ENCODE measurements around the gene MRPS5. TPM values are rescaled to one million over a fixed set of nuclear protein-coding genes. Genes with fewer than 3 reads are reported as not detected.

Gene MRPS5
- total RNA-seq = 97.4 and 103 TPM in 2 replicates

DNA sequence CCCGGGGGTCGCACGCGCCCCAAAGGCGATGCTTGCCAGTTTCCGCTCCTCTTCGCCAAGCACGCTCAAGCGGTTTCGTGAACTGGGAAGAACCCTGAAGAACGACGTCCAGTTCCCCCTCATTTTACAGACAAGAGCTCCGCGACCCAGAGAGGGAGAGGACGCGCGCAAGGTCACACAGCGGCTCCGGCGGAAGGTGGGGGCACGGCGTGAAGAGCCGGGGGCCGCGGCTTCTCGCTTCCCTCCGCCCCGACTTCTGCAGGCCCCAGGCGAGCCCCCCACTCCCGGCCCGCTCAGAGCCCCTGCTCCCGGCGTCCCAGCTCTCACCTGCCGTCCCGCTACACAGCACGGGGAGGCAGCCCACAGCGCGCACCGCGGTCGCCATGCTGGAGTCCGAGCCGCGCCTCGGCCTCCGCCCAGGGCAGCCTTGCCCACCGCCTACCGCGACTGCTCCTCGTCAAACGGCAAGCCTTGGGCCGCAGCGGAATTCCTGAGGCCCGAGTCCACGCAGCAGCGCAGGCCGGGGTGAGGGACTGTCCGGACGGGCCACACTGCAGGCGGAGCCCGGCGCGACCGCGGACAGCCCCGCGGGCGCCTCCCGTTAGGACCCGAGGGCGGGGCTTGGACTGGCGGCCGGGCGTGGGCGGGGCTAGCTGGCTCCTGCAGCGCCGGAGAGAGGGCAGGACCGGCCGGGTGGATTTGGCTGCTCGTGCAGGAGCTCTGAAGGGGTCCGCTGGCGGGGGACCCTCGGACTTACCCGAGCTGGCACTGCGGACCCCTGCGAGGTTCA, at the start of gene MRPS5:
TSS of gene MRPS5 (minus strand) at position 402 of the 790 bp plus-strand sequence. CDS start at position 385, 17 bp downstream.
- peak within 1 kb of the TSS; percentile 96 for H3K27ac Mint-ChIP-seq
- peaks cover 40% of the 10 kb centered on the region for H3K4me1 Mint-ChIP-seq
- H3K36me3 Mint-ChIP-seq (ENCODE audit: low read depth) = peaks cover 20% of the 10 kb centered on the region
- DNase-seq = peak; percentile 97
- no peaks in the 10 kb centered on the region for H3K9me3 Mint-ChIP-seq
- intact Hi-C loops (cut with micrococcal nuclease) = loop anchor here (1.0 to 2.0 kb wide), 4 partner anchors 38 to 99 kb away; partner anchors contain the start of genes ZNF2, ZNF514 and ZNF892
- peak within 1 kb of the TSS; percentile 98 for H3K4me3 Mint-ChIP-seq
- H3K27me3 Mint-ChIP-seq = no peaks in the 10 kb centered on the region

DNA sequence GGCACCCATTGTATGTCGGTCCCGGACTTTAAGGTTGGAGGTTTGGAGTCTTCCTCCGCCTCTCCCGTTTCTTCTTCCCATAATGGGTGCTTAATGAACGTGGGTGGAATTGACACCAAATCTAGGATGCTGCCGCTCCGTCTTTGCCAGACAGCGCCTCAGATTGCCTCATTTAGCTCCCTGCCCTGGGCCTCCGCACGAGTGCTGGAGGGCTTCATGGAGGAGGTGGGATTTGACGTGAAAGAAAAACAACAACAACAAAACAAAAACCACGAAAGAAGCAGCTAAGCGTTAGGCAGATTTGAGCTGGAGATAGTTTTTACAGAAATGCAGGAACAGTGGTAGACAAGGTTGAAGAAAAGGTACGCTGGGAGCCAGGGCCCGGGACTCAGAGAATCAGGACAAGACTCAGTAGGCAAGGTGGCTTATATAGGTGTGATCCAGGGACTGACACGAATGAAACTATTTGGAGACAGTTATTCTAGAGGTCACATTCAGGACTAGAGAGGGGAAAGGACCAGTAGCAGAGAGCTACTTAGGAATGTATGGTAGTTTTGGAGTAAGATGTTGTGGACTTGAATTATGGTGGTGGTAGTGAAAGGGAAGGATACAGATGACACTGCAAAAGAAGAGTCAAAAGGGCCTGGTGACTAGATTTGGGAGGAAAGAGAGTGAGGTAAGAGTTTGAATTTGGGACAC, 44.6 kb upstream of the MRPS5 start:
- no peak for DNase-seq
- Mint-ChIP-seq H3K27ac (peak overlapping the region; percentile 97), H3K36me3 (ENCODE audit: low read depth) (peaks cover 12% of the 10 kb centered on the region), H3K9me3 (peaks cover 6% of the 10 kb centered on the region), H3K4me1 (peaks cover 24% of the 10 kb centered on the region), H3K27me3 (no peaks in the 10 kb centered on the region), H3K4me3 (peak overlapping the region; percentile 98)
- intact Hi-C loops (cut with micrococcal nuclease) = no loop called here

DNA sequence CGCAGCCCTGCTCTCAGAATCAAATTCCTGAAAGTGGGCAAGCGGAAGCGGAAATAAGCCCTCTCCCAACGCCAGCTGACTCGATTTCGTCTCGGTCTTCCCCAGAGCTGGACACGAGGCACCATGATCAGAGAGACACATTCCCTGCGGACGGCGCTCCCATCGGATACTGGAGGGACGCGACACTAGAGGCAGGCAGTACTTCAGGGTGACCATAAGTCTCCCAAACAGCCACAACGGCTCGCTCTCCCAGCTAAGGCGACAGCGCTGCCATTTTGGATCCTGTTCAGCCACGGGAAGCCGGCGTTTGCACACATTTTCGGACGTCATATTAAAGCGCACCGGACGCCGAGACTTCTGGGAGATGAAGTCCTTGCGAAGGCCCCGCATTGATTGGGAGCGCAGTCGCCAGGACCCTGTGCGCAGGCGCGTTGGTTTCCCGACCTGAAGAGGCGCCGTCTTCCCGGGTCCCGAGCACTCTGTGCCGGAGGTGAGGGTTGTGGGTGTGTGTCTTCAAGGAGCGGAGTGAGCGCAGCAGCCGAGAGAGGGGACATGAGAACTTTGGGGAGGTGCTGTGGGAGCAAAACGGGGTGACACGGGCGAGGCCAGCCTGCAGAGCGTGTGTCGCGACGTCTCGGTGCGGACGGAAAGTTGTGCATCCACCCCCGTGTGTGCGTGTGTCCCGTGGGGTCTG, 43.9 kb upstream of the MRPS5 start, which contains the start of gene ZNF2:
TSS of gene ZNF2 (plus strand) at position 439 of the 694 bp plus-strand sequence. CDS start 10,418 bp downstream, outside the sequence.
- H3K27me3 Mint-ChIP-seq = no peaks in the 10 kb centered on the region
- peaks cover 4% of the 10 kb centered on the region for H3K9me3 Mint-ChIP-seq
- intact Hi-C loops (cut with micrococcal nuclease) = loop anchor here (1.0 to 2.0 kb wide), 4 partner anchors 42 to 143 kb away; partner anchors contain the start of genes MRPS5 and ZNF892
- peak; percentile 99 for DNase-seq
- peaks cover 12% of the 10 kb centered on the region for H3K36me3 Mint-ChIP-seq (ENCODE audit: low read depth)
- H3K4me1 Mint-ChIP-seq = peaks cover 24% of the 10 kb centered on the region
- peak within 1 kb of the TSS; percentile 97 for H3K27ac Mint-ChIP-seq
- H3K4me3 Mint-ChIP-seq = peak within 1 kb of the TSS; percentile 98

DNA sequence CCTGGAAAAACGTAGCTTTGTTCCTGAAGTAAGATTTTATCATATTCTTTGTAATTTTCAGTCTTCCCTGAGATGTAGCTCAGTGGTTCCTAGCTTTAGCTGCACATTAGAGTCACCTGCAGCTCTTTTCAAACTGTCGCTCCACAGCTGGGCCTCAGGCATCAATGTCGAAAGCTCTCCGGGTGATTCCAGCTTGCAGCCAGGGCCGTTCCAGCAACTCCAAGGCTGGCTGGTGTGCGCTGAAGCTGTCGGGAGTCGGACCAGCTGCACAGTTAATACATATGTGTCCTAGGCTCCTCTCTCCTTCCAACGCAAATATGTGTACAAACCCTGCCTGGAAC, 43.4 kb upstream of the MRPS5 start:
- Mint-ChIP-seq H3K27ac (peak overlapping the region; percentile 97), H3K4me1 (peaks cover 27% of the 10 kb centered on the region), H3K9me3 (peaks cover 2% of the 10 kb centered on the region), H3K36me3 (ENCODE audit: low read depth) (peaks cover 12% of the 10 kb centered on the region), H3K4me3 (peak overlapping the region; percentile 98), H3K27me3 (no peaks in the 10 kb centered on the region)
- intact Hi-C loops (cut with micrococcal nuclease) = loop anchor here (1.0 to 2.0 kb wide), 4 partner anchors 42 to 142 kb away; partner anchors contain the start of genes MRPS5 and ZNF892
- DNase-seq = no peak

DNA sequence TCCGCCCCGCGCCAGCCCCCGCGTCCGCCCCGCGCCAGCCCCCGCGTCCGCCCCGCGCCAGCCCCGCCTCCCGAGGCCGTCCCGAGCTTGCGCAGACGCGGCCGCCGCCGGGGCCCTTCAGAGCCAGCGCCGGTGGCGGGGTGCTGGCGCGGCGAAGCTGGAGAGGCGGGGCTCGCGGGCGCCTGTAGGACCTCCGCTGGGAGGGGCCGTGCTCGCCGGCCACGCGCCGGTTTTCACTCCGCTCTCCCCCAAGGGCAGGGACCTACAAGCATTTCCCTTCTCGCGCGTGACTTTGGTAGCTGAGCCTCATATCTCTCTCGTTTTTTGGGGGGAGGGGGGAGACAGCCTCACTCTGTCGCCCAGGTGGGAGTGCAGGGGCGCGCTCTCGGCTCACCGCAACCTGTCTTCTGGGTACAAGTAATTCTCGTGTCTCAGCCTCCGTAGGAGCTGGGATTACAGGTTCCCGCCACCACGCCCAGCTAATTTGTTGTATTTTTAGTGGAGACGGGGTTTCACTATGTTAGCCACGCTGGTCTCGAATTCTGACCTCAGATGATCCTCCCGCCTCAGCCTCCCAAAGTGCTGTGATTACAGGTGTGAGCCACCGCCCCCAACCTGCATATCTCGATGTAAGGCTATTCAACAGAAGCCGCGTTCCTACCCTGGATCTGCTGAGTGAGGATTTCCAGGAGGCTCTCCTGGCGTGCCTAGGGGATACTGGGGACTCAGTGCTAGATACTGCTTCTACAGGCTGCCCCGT, 38.3 kb upstream of the MRPS5 start, which contains the start of gene ZNF514:
TSS of gene ZNF514 (minus strand) at position 159 of the 760 bp plus-strand sequence. CDS start 6,595 bp downstream, outside the sequence.
- peak; percentile 95 for DNase-seq
- Mint-ChIP-seq H3K4me1 (peaks cover 20% of the 10 kb centered on the region), H3K36me3 (ENCODE audit: low read depth) (peaks cover 20% of the 10 kb centered on the region), H3K4me3 (peak within 1 kb of the TSS; percentile 89), H3K27me3 (no peaks in the 10 kb centered on the region), H3K9me3 (peaks cover 15% of the 10 kb centered on the region), H3K27ac (peak within 1 kb of the TSS; percentile 90)
- intact Hi-C loops (cut with micrococcal nuclease) = loop anchor here (1.0 kb wide), 1 partner anchor 38 kb away; no protein-coding TSS in a partner anchor

DNA sequence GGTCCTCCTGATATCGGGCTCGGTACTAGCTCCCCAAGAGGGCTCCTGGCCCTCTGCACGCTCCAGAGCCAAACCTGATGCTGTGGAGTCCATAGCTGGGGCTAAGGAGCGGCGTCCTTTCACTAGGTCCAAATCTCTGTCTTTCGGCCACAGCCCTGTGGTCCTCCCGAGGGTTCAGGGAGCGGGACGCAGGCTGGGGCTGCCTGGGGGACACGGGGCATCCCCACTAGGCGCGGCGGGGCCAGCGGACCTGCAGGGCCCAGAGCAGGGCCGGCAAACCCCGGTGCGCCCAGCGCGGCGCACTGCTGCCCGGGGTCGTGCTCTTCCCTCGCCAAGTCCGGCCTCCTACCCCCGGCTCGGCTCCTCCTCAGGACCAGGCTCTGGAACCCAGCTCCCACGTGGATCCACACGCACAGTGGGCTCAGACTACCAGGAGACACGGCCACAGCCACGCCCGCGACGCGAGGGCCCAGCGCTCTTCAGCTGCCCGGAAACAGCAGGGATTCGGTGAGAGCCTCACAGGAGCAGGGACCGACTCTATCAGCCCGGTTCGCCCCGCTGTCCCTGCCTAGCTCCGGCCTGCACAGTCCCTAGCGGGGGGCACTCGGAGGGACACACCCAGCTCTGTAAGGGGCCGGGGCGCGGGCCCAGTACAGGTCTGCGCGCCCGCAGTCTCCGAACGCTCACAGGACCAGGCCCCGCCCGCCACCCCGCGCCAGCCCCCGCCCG, 37.4 kb upstream of the MRPS5 start:
- H3K27ac Mint-ChIP-seq = peak overlapping the region; percentile 53
- peaks cover 26% of the 10 kb centered on the region for H3K36me3 Mint-ChIP-seq (ENCODE audit: low read depth)
- H3K9me3 Mint-ChIP-seq = peaks cover 21% of the 10 kb centered on the region
- intact Hi-C loops (cut with micrococcal nuclease) = loop anchor here (1.0 kb wide), 1 partner anchor 37 kb away; no protein-coding TSS in a partner anchor
- peak overlapping the region; percentile 84 for H3K4me3 Mint-ChIP-seq
- no peak for DNase-seq
- peaks cover 13% of the 10 kb centered on the region for H3K4me1 Mint-ChIP-seq
- H3K27me3 Mint-ChIP-seq = no peaks in the 10 kb centered on the region

- H3K36me3 Mint-ChIP-seq (ENCODE audit: low read depth) = peaks cover 32% of the 10 kb centered on the region
- H3K27ac Mint-ChIP-seq = peak overlapping the region; percentile 32
- H3K4me3 Mint-ChIP-seq = peak overlapping the region; percentile 84
- peaks cover 22% of the 10 kb centered on the region for H3K9me3 Mint-ChIP-seq
- H3K4me1 Mint-ChIP-seq = peaks cover 13% of the 10 kb centered on the region
- intact Hi-C loops (cut with micrococcal nuclease) = no loop called here
- no peak for DNase-seq
- no peaks in the 10 kb centered on the region for H3K27me3 Mint-ChIP-seq
These were observed 36.8 kb upstream of the MRPS5 start for GRCh38 chr2:95158441-95158840.

DNA sequence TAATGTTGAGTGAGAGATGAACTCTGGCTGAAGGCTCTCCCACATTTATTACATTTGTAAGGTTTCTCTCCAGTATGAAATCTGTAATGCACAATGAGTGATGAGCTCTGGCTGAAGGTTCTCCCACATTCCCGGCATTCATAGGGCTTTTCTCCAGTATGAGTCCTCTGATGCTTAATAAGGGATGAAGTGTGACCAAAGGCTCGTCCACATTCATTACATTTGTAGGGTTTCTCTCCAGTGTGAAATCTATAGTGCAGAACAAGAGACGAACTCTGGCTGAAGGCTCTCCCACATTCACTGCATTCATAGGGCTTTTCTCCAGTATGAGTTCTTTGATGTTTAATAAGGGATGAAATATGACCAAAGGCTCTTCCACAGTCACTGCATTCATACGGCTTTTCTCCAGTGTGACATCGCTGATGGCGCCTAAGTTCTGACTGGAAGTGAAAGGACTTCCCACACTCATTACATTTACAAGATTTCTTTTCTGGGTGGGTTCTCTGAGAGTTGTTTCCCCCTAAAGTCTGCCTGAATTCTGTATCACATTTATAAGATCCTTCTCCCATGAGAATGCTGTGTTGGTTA, 27.9 kb upstream of the MRPS5 start:
- Mint-ChIP-seq H3K4me3 (no peak overlapping the region), H3K36me3 (ENCODE audit: low read depth) (peaks cover 67% of the 10 kb centered on the region), H3K27me3 (no peaks in the 10 kb centered on the region), H3K9me3 (peaks cover 60% of the 10 kb centered on the region), H3K27ac (no peak overlapping the region), H3K4me1 (no peaks in the 10 kb centered on the region)
- intact Hi-C loops (cut with micrococcal nuclease) = no loop called here
- DNase-seq = no peak

- Mint-ChIP-seq H3K4me3 (no peak overlapping the region), H3K27ac (no peak overlapping the region), H3K27me3 (no peaks in the 10 kb centered on the region), H3K36me3 (ENCODE audit: low read depth) (peaks cover 23% of the 10 kb centered on the region), H3K4me1 (no peaks in the 10 kb centered on the region), H3K9me3 (peaks cover 41% of the 10 kb centered on the region)
- no peak for DNase-seq
- intact Hi-C loops (cut with micrococcal nuclease) = no loop called here
These were observed 22.2 kb upstream of the MRPS5 start for GRCh38 chr2:95143838-95144237.

DNA sequence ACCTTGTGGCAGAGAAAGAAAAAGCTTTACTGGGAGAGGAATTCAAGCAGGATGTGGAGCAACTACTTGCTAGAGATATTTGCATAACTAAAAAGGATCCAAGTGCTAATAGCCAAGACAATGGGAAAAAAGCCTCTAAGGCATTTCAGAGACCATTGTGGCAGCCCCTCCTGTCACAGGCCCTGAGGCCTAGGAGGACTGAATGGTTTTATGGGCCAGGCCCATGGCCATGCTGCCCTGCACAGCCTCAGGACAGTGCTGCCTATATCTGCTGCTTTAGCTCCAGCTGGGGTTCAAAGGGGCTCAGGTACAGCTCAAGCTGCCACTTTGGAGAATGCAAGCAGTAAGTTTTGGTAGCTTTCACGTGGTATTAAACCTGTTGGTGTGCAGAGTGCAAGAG, 17.1 kb upstream of the MRPS5 start:
- Mint-ChIP-seq H3K9me3 (peaks cover 30% of the 10 kb centered on the region), H3K36me3 (ENCODE audit: low read depth) (peaks cover 4% of the 10 kb centered on the region), H3K4me3 (no peak overlapping the region), H3K27me3 (no peaks in the 10 kb centered on the region), H3K27ac (no peak overlapping the region), H3K4me1 (no peaks in the 10 kb centered on the region)
- intact Hi-C loops (cut with micrococcal nuclease) = no loop called here
- no peak for DNase-seq

DNA sequence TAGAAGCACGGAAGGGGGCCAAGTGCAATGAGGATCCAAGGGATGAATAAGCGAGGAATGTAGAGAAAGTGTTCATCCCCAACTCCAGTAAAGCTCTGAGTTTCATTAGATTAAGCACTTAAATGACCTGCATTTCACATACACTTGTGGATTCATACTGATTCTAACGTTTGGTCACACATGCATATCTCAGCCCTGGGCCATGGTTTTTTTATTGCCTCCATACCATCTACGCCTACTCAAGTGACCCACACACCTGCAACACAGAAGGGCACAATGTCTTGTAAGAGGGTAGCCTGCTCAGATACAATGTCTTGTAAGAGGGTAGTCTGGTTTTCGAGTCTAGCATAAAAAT, 566 bp upstream of the MRPS5 start:
- Mint-ChIP-seq H3K27me3 (no peaks in the 10 kb centered on the region), H3K9me3 (no peaks in the 10 kb centered on the region), H3K4me1 (peaks cover 39% of the 10 kb centered on the region), H3K36me3 (ENCODE audit: low read depth) (peaks cover 18% of the 10 kb centered on the region), H3K27ac (peak overlapping the region; percentile 70), H3K4me3 (peak overlapping the region; percentile 98)
- intact Hi-C loops (cut with micrococcal nuclease) = loop anchor here (1.0 to 2.0 kb wide), 2 partner anchors 37 to 85 kb away; partner anchors contain the start of genes ZNF514 and ZNF892
- no peak for DNase-seq

GRCh38 chr2:95121093-95121406, 558 bp downstream of the MRPS5 start:
- intact Hi-C loops (cut with micrococcal nuclease) = loop anchor here (1.0 kb wide), 2 partner anchors 44 to 99 kb away; partner anchors contain the start of gene ZNF2
- no peak for DNase-seq
- peaks cover 40% of the 10 kb centered on the region for H3K4me1 Mint-ChIP-seq
- no peaks in the 10 kb centered on the region for H3K27me3 Mint-ChIP-seq
- peak overlapping the region; percentile 96 for H3K27ac Mint-ChIP-seq
- no peaks in the 10 kb centered on the region for H3K9me3 Mint-ChIP-seq
- H3K36me3 Mint-ChIP-seq (ENCODE audit: low read depth) = peaks cover 22% of the 10 kb centered on the region
- H3K4me3 Mint-ChIP-seq = peak overlapping the region; percentile 98
